Ammon's horn (tissue), 1 donor: Measurements from ENCODE around the gene IL17REL.

Source experiments
- DNase-seq: peaks from one replicate; pipeline ENCODE4 v3.0.0-alpha.2; 2016; ENCODE audit warnings: low spot score

The IL17REL gene

DNA sequence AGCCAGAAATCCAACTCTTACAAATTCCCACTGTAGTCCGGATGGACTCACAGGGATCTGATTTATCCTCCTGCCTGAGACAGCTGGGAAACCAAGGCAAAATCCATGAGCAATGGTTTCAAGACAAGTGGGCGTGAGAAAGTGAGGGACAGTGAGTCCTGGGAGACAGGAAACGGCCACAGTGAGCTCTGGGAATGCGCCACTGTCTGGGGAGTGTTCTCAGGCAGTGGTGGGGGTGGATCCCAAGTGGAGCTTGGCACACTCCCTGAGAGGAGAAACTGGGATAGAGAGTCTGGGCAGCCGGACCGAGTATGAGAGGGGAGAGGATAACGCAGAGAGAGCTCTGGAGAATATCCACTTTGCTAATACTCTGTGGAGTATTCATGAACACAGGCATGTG, 9.8 kb downstream of the IL17REL start:
- no peak for DNase-seq

- no peak for DNase-seq
Observed at GRCh38 chr22:50001388-50002231, 11.0 kb downstream of the IL17REL start.

DNA sequence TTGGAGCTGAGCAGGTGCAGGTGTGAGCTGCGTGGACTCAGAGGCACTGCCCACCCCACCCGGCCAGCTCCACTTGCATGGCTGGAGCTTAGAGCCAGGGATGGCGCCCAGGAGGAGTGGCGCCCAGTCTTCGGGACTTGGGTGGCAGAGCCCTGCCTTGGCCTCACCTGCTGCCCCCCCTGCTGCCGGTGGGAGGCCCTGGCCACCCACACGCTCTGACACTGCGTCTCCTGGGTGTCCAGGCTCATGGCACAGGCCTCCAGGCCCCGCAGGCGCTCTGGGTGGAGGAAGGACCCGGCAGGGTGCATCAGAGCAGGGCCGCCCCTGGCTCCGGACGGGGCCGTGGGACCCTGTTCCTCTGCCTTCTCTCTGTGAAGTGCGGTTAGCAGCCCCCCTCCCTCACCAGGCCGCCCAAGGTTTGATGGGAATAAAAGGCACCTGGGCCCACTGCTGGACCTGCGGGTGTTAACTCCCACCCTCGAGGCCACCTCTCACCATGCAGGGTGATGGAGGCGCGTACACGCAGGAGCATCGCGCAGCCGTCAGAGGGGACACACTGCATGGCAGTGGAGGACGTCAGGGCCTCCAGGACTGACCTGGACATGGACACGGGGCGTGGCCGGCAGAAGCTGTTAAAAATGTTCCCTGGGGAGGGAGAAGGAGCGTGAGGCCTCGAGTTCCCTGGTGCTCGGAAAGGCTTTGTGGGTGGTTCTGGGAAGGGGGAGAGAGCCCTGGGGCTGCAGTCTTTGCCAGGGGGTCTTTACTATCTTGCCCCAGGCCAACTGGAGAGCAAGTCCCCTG, 11.8 kb downstream of the IL17REL start:
- DNase-seq: no peak

GRCh38 chr22:49999946-50000586, 12.5 kb downstream of the IL17REL start:
- DNase-seq: no peak

DNA sequence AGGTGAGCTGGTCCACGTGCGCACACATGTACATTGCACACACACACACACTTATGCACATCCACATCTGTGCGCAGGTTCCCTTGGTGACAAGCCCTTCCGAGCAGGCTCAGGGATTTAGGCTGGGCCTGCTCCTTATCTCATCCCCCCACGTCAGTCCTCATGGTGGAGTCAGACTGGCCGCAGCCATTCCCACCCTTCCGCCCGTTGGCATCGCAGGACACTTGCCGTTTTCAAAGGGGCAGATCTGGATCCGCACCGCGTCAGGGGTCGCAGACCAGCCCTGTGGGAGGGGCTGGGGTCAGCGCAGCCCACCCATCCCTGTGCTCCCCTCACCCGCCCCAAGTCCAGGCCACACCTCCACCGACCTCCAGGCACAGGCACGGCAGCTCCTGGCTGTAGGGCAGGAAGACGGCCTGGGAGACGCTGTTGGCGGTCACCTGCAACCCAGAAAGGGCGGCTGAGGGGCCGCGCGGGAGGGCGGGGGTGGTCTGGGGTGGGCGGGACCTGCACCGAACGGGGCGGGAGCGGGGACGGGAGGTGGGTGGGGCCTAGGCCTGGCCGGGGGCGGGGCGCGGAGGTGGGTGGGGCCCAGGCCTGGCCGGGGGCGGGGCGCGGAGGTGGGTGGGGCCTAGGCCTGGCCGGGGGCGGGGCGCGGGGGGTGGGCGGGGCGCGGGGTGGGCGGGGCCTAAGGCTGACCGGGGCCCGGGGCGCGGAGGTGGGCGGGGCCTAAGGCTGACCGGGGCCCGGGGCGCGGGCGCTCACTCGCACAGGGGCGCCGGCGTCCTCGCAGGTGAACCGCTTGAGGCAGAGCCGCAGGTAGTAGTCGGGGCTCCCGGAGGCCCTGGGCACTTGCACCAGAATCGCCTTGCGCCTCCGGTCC, 13.3 kb downstream of the IL17REL start:
- no peak for DNase-seq

- no peak for DNase-seq
Observed at GRCh38 chr22:49998718-49999062, 13.9 kb downstream of the IL17REL start.

DNA sequence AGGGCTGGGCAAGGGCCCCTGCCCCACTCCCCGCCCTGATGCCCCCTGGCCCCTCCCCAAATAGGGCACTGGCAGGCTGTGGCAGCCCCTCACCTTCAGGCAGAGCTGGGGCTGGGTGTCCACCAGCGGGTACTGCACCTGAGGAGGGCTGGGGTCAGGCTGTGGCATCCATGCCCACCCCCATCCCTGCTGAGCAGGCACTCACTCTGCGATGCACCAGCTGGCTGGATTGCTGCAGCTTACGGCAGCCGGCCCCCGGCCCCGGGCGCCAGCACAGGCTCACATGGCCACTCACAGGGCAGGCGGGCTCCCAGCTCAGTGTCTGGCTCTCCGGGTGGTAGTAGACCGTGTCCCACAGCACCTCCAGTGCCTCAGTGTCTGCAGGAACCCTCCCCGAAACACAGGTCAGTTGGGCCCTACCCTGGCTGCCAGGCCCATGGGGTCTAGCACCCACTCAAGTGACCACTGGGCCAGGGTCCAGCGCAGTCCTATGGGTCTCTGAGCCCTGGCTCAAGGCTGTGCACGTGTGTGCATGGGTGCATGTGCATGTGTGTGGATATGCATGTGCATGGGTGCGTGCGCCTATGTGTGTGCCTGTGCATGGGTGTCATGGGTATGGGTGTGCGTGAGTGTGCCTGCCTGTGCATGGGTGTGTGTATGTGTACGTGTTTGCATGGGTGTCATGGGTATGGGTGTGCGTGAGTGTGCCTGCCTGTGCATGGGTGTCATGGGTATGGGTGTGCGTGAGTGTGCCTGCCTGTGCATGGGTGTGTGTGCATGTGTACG, 14.4 kb downstream of the IL17REL start:
- DNase-seq: no peak

DNA sequence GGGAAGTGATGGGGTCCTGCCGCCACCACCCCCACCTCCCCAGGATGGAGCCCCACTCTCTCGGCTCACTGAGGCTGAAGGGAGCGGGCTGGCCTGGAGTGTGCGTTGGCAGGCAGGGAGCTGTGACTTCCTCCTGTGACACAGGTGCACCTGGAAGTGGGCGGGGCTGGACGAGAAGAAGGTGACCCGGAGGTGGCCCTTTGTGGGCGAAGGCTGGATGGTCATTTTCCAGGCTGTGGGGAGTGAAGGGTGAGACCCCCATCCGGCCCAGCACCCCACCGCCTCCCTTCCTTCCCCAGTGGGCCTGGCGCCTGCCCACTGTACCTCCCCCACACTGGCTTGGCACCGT, 15.3 kb downstream of the IL17REL start:
- DNase-seq: no peak

DNA sequence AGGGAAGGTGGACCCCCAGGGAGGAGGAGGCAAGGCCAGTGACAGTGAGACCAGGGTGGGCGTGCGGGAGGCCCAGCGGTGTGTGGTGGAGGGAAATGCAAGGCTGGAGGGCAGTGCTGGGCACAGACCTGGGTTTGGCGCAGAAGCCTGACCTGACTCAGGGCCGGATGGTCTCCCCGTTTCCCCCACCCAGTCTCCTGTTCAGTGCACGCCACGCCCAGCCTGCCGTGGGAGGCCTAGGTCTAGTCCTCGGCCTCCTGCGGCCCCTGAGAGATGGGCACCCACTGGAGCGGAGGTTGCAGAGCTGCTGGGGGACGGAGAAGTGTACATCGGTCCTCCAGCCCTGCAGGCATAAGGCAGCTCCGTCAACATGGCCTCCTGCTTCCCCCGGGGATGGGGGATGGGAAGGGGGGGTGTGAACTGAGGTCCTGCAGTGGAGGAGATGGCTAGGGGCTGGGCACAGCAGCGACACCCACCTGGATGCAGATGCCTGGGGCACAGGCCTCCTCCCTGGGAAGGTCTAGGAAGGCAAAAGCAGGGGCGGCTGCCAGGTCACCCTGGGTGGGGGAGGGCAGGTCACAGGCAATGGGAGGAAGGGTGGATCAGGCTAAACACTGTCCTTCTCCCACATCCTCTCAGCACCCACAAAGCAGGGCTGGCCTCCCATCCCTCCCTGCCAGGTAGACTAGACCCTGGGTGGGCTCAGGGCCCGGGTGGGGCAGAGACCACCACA, 15.9 kb downstream of the IL17REL start:
- DNase-seq: no peak

- DNase-seq: no peak
Observed at GRCh38 chr22:49996119-49996517, 16.4 kb downstream of the IL17REL start.

GRCh38 chr22:49995361-49996118, 17.0 kb downstream of the IL17REL start:
- no peak for DNase-seq

GRCh38 chr22:49995041-49995360, 17.6 kb downstream of the IL17REL start:
- DNase-seq: no peak

- no peak for DNase-seq
Observed at GRCh38 chr22:49994361-49995040, 18.1 kb downstream of the IL17REL start.

DNA sequence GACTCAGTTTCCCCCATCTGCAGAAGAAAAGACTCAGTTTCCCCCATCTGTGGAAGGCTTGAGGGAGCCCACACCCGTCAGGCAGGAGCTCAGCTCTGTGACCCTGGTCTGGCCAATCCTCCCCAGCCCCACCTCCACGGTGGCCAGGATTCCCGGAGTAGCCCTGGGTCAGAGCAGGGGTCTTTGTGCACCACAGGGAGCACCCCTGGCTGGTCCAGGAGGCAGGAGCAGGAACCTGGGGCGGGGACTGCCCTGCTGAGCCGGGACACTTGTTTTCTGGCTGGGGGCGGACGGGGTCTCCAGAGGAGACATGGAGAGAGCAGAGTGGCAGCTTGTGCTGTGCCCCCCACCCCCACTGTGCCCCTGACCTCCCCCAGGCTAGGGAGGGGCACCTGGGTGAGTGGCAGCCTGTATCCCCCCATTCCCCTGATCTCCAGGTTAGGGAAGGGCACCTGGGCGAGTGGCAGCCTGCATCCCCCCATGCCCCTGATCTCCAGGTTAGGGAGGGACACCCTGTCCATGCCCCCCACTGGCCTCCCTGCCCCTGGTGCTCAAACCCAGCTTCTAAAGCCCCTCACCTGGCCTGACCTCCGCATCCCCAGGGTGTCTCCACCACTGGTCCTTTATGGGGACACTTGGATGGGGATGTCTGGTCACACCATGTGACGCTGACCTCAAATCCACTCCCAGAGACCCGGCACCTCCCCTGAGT, 18.8 kb downstream of the IL17REL start:
- DNase-seq: no peak

GRCh38 chr22:49992921-49993648, 19.5 kb downstream of the IL17REL start:
- peak; percentile 91 for DNase-seq

DNA sequence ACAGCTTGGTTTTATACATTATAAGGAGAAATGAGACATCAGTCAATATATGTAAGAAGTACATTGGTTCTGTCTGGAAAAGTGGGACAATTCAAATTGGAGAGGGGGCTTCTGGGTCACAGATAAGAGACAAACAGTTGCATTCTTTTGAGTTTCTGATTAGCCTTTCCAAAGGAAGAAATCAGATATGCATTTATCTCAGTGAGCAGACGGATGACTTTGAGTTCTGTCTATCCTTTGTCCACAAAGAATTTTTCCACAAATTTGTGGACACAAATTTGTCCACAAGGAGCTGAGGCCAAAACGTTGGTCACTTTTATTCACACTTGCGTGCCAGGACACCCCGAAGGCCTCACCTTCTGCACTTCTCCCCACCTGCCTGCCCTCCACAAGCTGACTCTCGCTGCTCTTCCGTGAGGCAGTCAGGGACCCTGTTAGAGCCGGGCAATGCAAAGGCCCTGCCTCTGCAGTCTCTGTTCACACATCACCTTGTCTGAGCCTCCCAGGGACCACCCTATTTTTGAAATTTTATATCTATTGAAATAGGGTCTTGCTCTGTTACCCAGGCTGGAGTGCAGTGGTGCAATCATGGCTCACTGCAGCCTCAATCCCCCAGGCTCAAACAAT, 20.5 kb downstream of the IL17REL start:
- DNase-seq: no peak

- DNase-seq: no peak
Observed at GRCh38 chr22:49991167-49991566, 21.4 kb downstream of the IL17REL start.
